Measurements from ENCODE around the gene GLI3. TPM values are rescaled to one million over a fixed set of nuclear protein-coding genes. Genes with fewer than 3 reads are reported as not detected.

Gene GLI3
- total and polyA plus RNA-seq, 2 of the 8 experiments (the other 6 are each of a cell fraction or from before 2014, with no cell fraction given), result 8.0 to 31.1 TPM

- no peak for TF ChIP-seq CHD7 (IDR thresholded peaks at IDR 0.05; ENCODE audit: insufficient replicate concordance, low read length)
Measured at GRCh38 chr7:42262964-42263363, 26.0 kb upstream of the GLI3 start (continued).
